IMR-90 (cell line): ENCODE data around the gene NEUROD1. TPM values are rescaled to one million over a fixed set of nuclear protein-coding genes. Genes with fewer than 3 reads are reported as not detected.

Source experiments
- ATAC-seq: fragments of 200-7000 bp; cut with Tn5 transposase; 2 replicates; pipeline ENCODE4 v1.9.1; 2020; ENCODE audit warnings: low read depth, mild to moderate bottlenecking, moderate library complexity
- BruUV-seq: library from RNA; stranded (reverse); fragments of 400-500 nt; replicated peaks from 2 replicates; lab custom pipeline; 2021; lab: Mats Ljungman, UMichigan
- CTCF ChIA-PET: fragments of 300-600 bp; formaldehyde crosslinking; extraction: SDS; loops from one replicate; lab custom pipeline; 2021; ENCODE audit warnings: antibody characterized with exemption; lab: Yijun Ruan, JAX
- POLR2A ChIA-PET: fragments of 300-600 bp; sonication (Branson Sonifier 250); formaldehyde crosslinking; loops from one replicate; lab custom pipeline; 2022; ENCODE audit warnings: antibody characterized with exemption; ENCODE audit not compliant: unreplicated experiment; lab: Charles Lee
- DNase-seq: peaks from one replicate; pipeline ENCODE4 v3.0.0; 2013
- H2AFZ ChIP-seq: replicated peaks from 2 replicates; pipeline ENCODE3; 2013; ENCODE audit warnings: low read length, mild to moderate bottlenecking; ENCODE audit not compliant: poor library complexity
- H2AK5ac ChIP-seq: 2 replicates; pipeline ENCODE4 v1.6.1; 2013; ENCODE audit warnings: low read depth, low read length, inconsistent platforms
- H2AK9ac ChIP-seq: replicated peaks from 2 replicates; pipeline ENCODE3; 2013; ENCODE audit warnings: mild to moderate bottlenecking, low read depth, low read length, moderate library complexity; ENCODE audit not compliant: poor library complexity
- H2BK120ac ChIP-seq: 2 replicates; pipeline ENCODE4 v1.6.1; 2013; ENCODE audit warnings: low read depth, low read length, inconsistent platforms
- H2BK15ac ChIP-seq: 3 replicates; pipeline ENCODE4 v1.6.1; 2013; ENCODE audit warnings: low read depth, low read length, inconsistent platforms
- H2BK20ac ChIP-seq: 2 replicates; pipeline ENCODE4 v1.6.1; 2013; ENCODE audit warnings: low read depth, mild to moderate bottlenecking, inconsistent platforms, low read length, moderate library complexity
- H2BK5ac ChIP-seq: 2 replicates; pipeline ENCODE4 v1.6.1; 2013; ENCODE audit warnings: mild to moderate bottlenecking, low read depth, low read length, inconsistent platforms; ENCODE audit not compliant: poor library complexity, severe bottlenecking
- H3K14ac ChIP-seq: replicated peaks from 2 replicates; pipeline ENCODE4 v1.6.1; 2013; ENCODE audit warnings: low read depth, low read length, inconsistent platforms
- H3K18ac ChIP-seq: 2 replicates; pipeline ENCODE4 v1.6.1; 2013; ENCODE audit warnings: low read depth, low read length, control low read depth
- H3K23ac ChIP-seq: 2 replicates; pipeline ENCODE4 v1.6.1; 2013; ENCODE audit warnings: low read depth, low read length, inconsistent platforms
- H3K27ac ChIP-seq: 2 replicates; pipeline ENCODE4 v1.5.1; 2013; ENCODE audit warnings: mild to moderate bottlenecking, control low read depth, low read length; ENCODE audit not compliant: insufficient read depth
- H3K27me3 ChIP-seq: 2 replicates; pipeline ENCODE4 v1.6.1; 2013; ENCODE audit warnings: low read length; ENCODE audit not compliant: control insufficient read depth, insufficient read depth
- H3K36me3 ChIP-seq: 2 replicates; pipeline ENCODE4 v1.6.1; 2013; ENCODE audit warnings: low read length, mixed read lengths; ENCODE audit not compliant: control insufficient read depth, insufficient read depth
- H3K4ac ChIP-seq: 2 replicates; pipeline ENCODE4 v1.6.1; 2013; ENCODE audit warnings: low read depth, low read length, inconsistent platforms
- H3K4me1 ChIP-seq: 2 replicates; pipeline ENCODE4 v1.6.1; 2013; ENCODE audit warnings: low read length, mixed read lengths; ENCODE audit not compliant: control insufficient read depth, insufficient read depth
- H3K4me2 ChIP-seq: 2 replicates; pipeline ENCODE4 v1.6.1; 2013; ENCODE audit warnings: low read depth, mild to moderate bottlenecking, control low read depth, low read length, moderate library complexity
- H3K4me3 ChIP-seq: 2 replicates; pipeline ENCODE4 v1.5.1; 2013; ENCODE audit warnings: low read depth, mild to moderate bottlenecking, control low read depth, low read length, moderate library complexity; ENCODE audit not compliant: insufficient read depth
- H3K56ac ChIP-seq: 2 replicates; pipeline ENCODE4 v1.6.1; 2013; ENCODE audit warnings: low read length, inconsistent platforms; ENCODE audit not compliant: insufficient read depth; ENCODE audit errors: extremely low read depth
- H3K79me1 ChIP-seq, 2 experiments: 2 replicates each; pipeline ENCODE4 v1.6.1; 2013; ENCODE audit warnings: low read length in 2 of 2, inconsistent platforms in 1 of 2, low read depth in 1 of 2
- H3K9ac ChIP-seq: 2 replicates; pipeline ENCODE4 v1.6.1; 2013; ENCODE audit warnings: low read depth, low read length, control low read depth
- H3K9me1 ChIP-seq: 2 replicates; pipeline ENCODE4 v1.6.1; 2013; ENCODE audit warnings: low read length, inconsistent platforms; ENCODE audit not compliant: insufficient read depth
- H3K9me3 ChIP-seq: 2 replicates; pipeline ENCODE4 v1.6.1; 2013; ENCODE audit warnings: low read length; ENCODE audit not compliant: control insufficient read depth, insufficient read depth
- H4K20me1 ChIP-seq: 2 replicates; pipeline ENCODE4 v1.6.1; 2013; ENCODE audit warnings: low read length, inconsistent platforms; ENCODE audit not compliant: insufficient read depth
- H4K5ac ChIP-seq: 2 replicates; pipeline ENCODE4 v1.6.1; 2013; ENCODE audit warnings: mild to moderate bottlenecking, low read depth, low read length, control low read depth
- H4K8ac ChIP-seq, 2 experiments: 2 replicates each; pipeline ENCODE4 v1.6.1; 2013; ENCODE audit warnings: low read depth in 2 of 2, low read length in 2 of 2, control low read depth in 1 of 2, inconsistent platforms in 1 of 2
- H4K91ac ChIP-seq: 2 replicates; pipeline ENCODE4 v1.6.1; 2013; ENCODE audit warnings: low read depth, low read length, inconsistent platforms; ENCODE audit not compliant: insufficient read depth
- CEBPB ChIP-seq: IDR thresholded peaks from 2 replicates; pipeline ENCODE4 v1.6.1; 2012; ENCODE audit warnings: low read depth, low read length, improper control_type of control experiment
- CHD1 ChIP-seq: IDR thresholded peaks from 2 replicates; pipeline ENCODE4 v1.6.1; 2012; ENCODE audit warnings: low read depth, low read length, improper control_type of control experiment
- ELK1 ChIP-seq: fragments of 150-350 bp; IDR thresholded peaks from 2 replicates; pipeline ENCODE4 v1.6.1; 2016; ENCODE audit warnings: low read depth, mild to moderate bottlenecking, low read length, moderate library complexity, borderline replicate concordance
- FOS ChIP-seq: fragments of 150-350 bp; IDR thresholded peaks from 2 replicates; pipeline ENCODE4 v1.6.1; 2016; ENCODE audit warnings: low read depth, low read length
- NFE2L2 ChIP-seq: fragments of 150-350 bp; IDR thresholded peaks from 2 replicates; pipeline ENCODE4 v1.6.1; 2016; ENCODE audit warnings: low read depth, mild to moderate bottlenecking, low read length
- RCOR1 ChIP-seq: IDR thresholded peaks from 2 replicates; pipeline ENCODE4 v1.6.1; 2012; ENCODE audit warnings: mild to moderate bottlenecking, low read length, improper control_type of control experiment; ENCODE audit not compliant: insufficient replicate concordance
- RFX5 ChIP-seq: IDR thresholded peaks from 2 replicates; pipeline ENCODE4 v1.8.0; 2012; ENCODE audit warnings: low read depth, mild to moderate bottlenecking, low read length, moderate library complexity
- SMC3 ChIP-seq: fragments of 150-350 bp; IDR thresholded peaks from 2 replicates; pipeline ENCODE4 v1.6.1; 2016; ENCODE audit warnings: low read depth, mild to moderate bottlenecking, antibody characterized with exemption, low read length, moderate library complexity
- WGBS, 2 experiments: methylation state at CpG; one replicate each; pipeline versions ENCODE4 v1.1.5 to v1.1.7; 2013; ENCODE audit warnings: missing lambda C conversion rate in 2 of 2; ENCODE audit not compliant: insufficient read length in 1 of 2; ENCODE audit errors: extremely low coverage in 2 of 2; 5-methylcytosine and 5-hydroxymethylcytosine counted together
- dilution Hi-C: fragments of 300-500 bp; cut with HindIII; formaldehyde crosslinking; loops from one replicate; pipeline ENCODE4 v1.14.3; 2018; ENCODE audit warnings: low sequenced_read_pairs; ENCODE audit not compliant: unreplicated experiment
- in situ Hi-C: fragments of 300-500 bp; cut with MboI; formaldehyde crosslinking; loops from 3 replicates; pipeline ENCODE4 v1.14.3; 2019; ENCODE audit warnings: low sequenced_read_pairs, inconsistent platforms, mixed read lengths
- intact Hi-C: fragments of 100-400 bp; cut with micrococcal nuclease; formaldehyde crosslinking; loops from 2 replicates; pipeline ENCODE4 v1.10.0; 2022
- polyA plus RNA-seq, 3 experiments: library from polyadenylated mRNA; depleted of rRNA; stranded (reverse); fragments of >200 nt; gene quantifications; 2 replicates each; pipeline ENCODE4 v1.2.3, GENCODE V29; 2012; ENCODE audit warnings: low replicate concordance in 1 of 3
- total RNA-seq: library from RNA; depleted of rRNA; stranded (reverse); fragments of >200 nt; gene quantifications from 2 replicates; pipeline ENCODE4 v1.2.3, GENCODE V29; 2012
- TF ChIP-seq, protein P1 (sequence below): fragments of 150-350 bp; IDR thresholded peaks from 2 replicates; pipeline ENCODE4 v1.6.1; 2017; ENCODE audit warnings: mild to moderate bottlenecking, antibody characterized with exemption, low read length, low read depth

NEUROD1 gene
- total and polyA plus RNA-seq, 2 of the 4 experiments (the other 2 are of a cell fraction): not detected

- Histone ChIP-seq H3K27me3 (peaks cover 2% of the 10 kb centered on the region; the same call in 1 of the 2 replicates), H3K18ac (no peak overlapping the region), H4K8ac (no peak overlapping the region), H4K20me1 (no peaks in the 10 kb centered on the region), H2AFZ (no peak overlapping the region), H2BK120ac (no peak overlapping the region), H3K4me2 (no peak overlapping the region), H3K9ac (no peak overlapping the region), H3K4me1 (no peaks in the 10 kb centered on the region), H4K91ac (no peak overlapping the region), H3K56ac (no peak overlapping the region), H2AK5ac (no peak overlapping the region), H3K4me3 (no peak overlapping the region), H2BK15ac (no peak overlapping the region), H3K23ac (no peak overlapping the region), H3K79me1 (no peaks in the 10 kb centered on the region), H3K4ac (no peak overlapping the region), H2AK9ac (no peak overlapping the region), H2BK5ac (no peak overlapping the region), H4K5ac (no peak overlapping the region), H3K14ac (no peak overlapping the region), H3K9me1 (no peaks in the 10 kb centered on the region; the same call in 1 of the 2 replicates), H3K36me3 (no peaks in the 10 kb centered on the region), H2BK20ac (no peak overlapping the region), H3K27ac (no peak overlapping the region), H3K9me3 (no peaks in the 10 kb centered on the region)
- 49% methylated on average over 2 of the region's 4 CpGs; no CpG with 5 or more reads in 1 of the 2 experiments for WGBS, 2 experiments
- no TSS peak for BruUV-seq
- in situ Hi-C loops (no loop called here), dilution Hi-C loops (no loop called here), intact Hi-C loops (no loop called here)
- ChIA-PET CTCF (no interaction called here), POLR2A (no interaction called here)
- DNase-seq (no peak), ATAC-seq (no peak)
- TF ChIP-seq NFE2L2: no peak
- TF ChIP-seq FOS: no peak
- TF ChIP-seq RCOR1: no peak
- TF ChIP-seq RFX5: no peak
- TF ChIP-seq ELK1: no peak
- TF ChIP-seq, protein P1, sequence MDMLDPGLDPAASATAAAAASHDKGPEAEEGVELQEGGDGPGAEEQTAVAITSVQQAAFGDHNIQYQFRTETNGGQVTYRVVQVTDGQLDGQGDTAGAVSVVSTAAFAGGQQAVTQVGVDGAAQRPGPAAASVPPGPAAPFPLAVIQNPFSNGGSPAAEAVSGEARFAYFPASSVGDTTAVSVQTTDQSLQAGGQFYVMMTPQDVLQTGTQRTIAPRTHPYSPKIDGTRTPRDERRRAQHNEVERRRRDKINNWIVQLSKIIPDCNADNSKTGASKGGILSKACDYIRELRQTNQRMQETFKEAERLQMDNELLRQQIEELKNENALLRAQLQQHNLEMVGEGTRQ: no peak
- no peak for TF ChIP-seq SMC3
- no peak for TF ChIP-seq CHD1
- TF ChIP-seq CEBPB: no peak
Observed at GRCh38 chr2:181632733-181633401, 47.5 kb downstream of the NEUROD1 start.
